GM19463 (cell line): ENCODE data around the gene FAM117A.

Experiments
- ATAC-seq: cut with Tn5 transposase; IDR thresholded peaks from one replicate; pipeline ENCODE4 v1.9.1; 2021; ENCODE audit warnings: mild to moderate bottlenecking, moderate library complexity; ENCODE audit not compliant: unreplicated experiment

FAM117A gene

GRCh38 chr17:49715216-49715615 is 48.7 kb downstream of the FAM117A start:
- ATAC-seq, result no peak

- no peak for ATAC-seq
Measured at GRCh38 chr17:49708515-49709183, 55.3 kb downstream of the FAM117A start.

- ATAC-seq, result peak; percentile 96
Measured at GRCh38 chr17:49707608-49708514, 56.1 kb downstream of the FAM117A start, which contains the start of gene SLC35B1. TSS of gene SLC35B1 (minus strand) at chr17:49707964. CDS start at chr17:49707833, 131 bp downstream.

- no peak for ATAC-seq
Measured at GRCh38 chr17:49707246-49707607, 56.7 kb downstream of the FAM117A start.

- ATAC-seq, result no peak
Measured at GRCh38 chr17:49705254-49705653, 58.7 kb downstream of the FAM117A start.

GRCh38 chr17:49703557-49704277 is 60.2 kb downstream of the FAM117A start:
- ATAC-seq, result no peak

- ATAC-seq, result no peak
Measured at GRCh38 chr17:49700960-49701359, 63.0 kb downstream of the FAM117A start.

- no peak for ATAC-seq
Measured at GRCh38 chr17:49699966-49700575, 63.9 kb downstream of the FAM117A start.

- ATAC-seq, result no peak
Measured at GRCh38 chr17:49698005-49698404, 65.9 kb downstream of the FAM117A start.

GRCh38 chr17:49696233-49696761 is 67.6 kb downstream of the FAM117A start:
- no peak for ATAC-seq

- ATAC-seq, result no peak
Measured at GRCh38 chr17:49695698-49696232, 68.2 kb downstream of the FAM117A start.

GRCh38 chr17:49694847-49695697 is 68.9 kb downstream of the FAM117A start:
- ATAC-seq, result no peak

- no peak for ATAC-seq
Measured at GRCh38 chr17:49692751-49693150, 71.2 kb downstream of the FAM117A start.

GRCh38 chr17:49691677-49692191 is 72.2 kb downstream of the FAM117A start:
- ATAC-seq, result no peak

- ATAC-seq, result no peak
Measured at GRCh38 chr17:49691086-49691676, 72.8 kb downstream of the FAM117A start.

GRCh38 chr17:49690256-49690655 is 73.7 kb downstream of the FAM117A start:
- ATAC-seq, result no peak

- ATAC-seq, result no peak
Measured at GRCh38 chr17:49688848-49689247, 75.1 kb downstream of the FAM117A start.

GRCh38 chr17:49687878-49688491 is 75.9 kb downstream of the FAM117A start:
- no peak for ATAC-seq
